ENCODE data around the gene DPYSL4.
A peak's percentile ranks its signal among the peaks of the same experiment; 100 is the strongest.

DPYSL4 gene

GRCh38 chr10:132241086-132241485, 54.3 kb downstream of the DPYSL4 start:
- H3K9ac ChIP-seq (ENCODE audit: low read depth, low read length) = no peak overlapping the region
- H3K36me3 ChIP-seq (ENCODE audit: insufficient read depth, low read length) = no peaks in the 10 kb centered on the region
- no peaks in the 10 kb centered on the region for H3K9me3 ChIP-seq (ENCODE audit: control insufficient read depth, insufficient read depth, low read length)
- H3K4me1 ChIP-seq (ENCODE audit: insufficient read depth, low read length) = no peaks in the 10 kb centered on the region

DNA sequence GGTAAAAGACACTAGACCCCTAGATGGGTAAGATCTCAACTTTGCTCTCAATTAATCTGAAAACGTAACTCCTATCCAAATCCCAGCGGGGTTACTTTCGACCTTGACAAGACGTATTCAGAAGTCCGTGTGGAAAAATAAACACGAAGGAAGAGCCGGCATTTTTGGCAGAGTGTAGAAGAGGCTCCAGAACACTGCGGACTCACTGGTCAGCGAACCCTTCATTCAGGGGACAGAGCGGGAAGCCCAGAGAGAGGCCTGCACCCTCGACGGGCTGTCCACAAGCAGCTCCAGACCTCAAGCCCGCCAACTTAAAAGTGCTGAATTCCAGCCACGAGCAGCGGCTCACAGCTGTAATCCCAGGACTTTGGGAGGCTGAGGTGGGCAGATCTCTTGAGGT, 54.7 kb downstream of the DPYSL4 start:
- H3K4me1 ChIP-seq (ENCODE audit: insufficient read depth, low read length) = no peaks in the 10 kb centered on the region
- H3K36me3 ChIP-seq (ENCODE audit: insufficient read depth, low read length) = no peaks in the 10 kb centered on the region
- H3K9ac ChIP-seq (ENCODE audit: low read depth, low read length) = no peak overlapping the region
- H3K9me3 ChIP-seq (ENCODE audit: control insufficient read depth, insufficient read depth, low read length) = no peaks in the 10 kb centered on the region

- no peak overlapping the region for H3K9ac ChIP-seq (ENCODE audit: low read depth, low read length)
- no peaks in the 10 kb centered on the region for H3K36me3 ChIP-seq (ENCODE audit: insufficient read depth, low read length)
- H3K4me1 ChIP-seq (ENCODE audit: insufficient read depth, low read length) = no peaks in the 10 kb centered on the region
- H3K9me3 ChIP-seq (ENCODE audit: control insufficient read depth, insufficient read depth, low read length) = no peaks in the 10 kb centered on the region
Observed at GRCh38 chr10:132242103-132242840, 55.5 kb downstream of the DPYSL4 start.

DNA sequence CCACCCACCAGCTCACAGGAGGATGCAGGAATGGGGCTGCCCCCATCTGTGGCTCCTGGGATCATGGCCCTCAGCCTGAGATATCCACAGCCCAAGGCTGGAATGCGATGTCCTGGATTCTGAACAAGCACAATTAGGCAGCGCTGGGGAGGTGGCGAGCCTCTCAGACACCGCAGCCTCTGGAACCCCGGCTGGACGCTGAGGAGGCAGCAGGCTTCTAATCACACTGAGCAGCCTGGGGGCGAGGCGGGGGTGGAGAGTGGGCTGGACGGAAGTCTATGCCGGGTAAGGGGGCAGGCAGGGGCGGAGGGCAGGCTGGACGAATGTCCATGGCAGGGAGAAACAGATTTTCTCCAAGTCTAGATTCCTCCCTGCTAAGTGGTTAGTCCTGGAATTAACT, 56.4 kb downstream of the DPYSL4 start:
- Histone ChIP-seq H3K9me3 (ENCODE audit: control insufficient read depth, insufficient read depth, low read length) (no peaks in the 10 kb centered on the region), H3K9ac (ENCODE audit: low read depth, low read length) (no peak overlapping the region), H3K36me3 (ENCODE audit: insufficient read depth, low read length) (no peaks in the 10 kb centered on the region), H3K4me1 (ENCODE audit: insufficient read depth, low read length) (no peaks in the 10 kb centered on the region)

- no peak overlapping the region for H3K9ac ChIP-seq (ENCODE audit: low read depth, low read length)
- H3K9me3 ChIP-seq (ENCODE audit: control insufficient read depth, insufficient read depth, low read length) = no peaks in the 10 kb centered on the region
- H3K36me3 ChIP-seq (ENCODE audit: insufficient read depth, low read length) = no peaks in the 10 kb centered on the region
- no peaks in the 10 kb centered on the region for H3K4me1 ChIP-seq (ENCODE audit: insufficient read depth, low read length)
Observed at GRCh38 chr10:132243626-132244025, 56.9 kb downstream of the DPYSL4 start.

GRCh38 chr10:132245056-132245455, 58.3 kb downstream of the DPYSL4 start:
- Histone ChIP-seq H3K9ac (ENCODE audit: low read depth, low read length) (no peak overlapping the region), H3K36me3 (ENCODE audit: insufficient read depth, low read length) (no peaks in the 10 kb centered on the region), H3K9me3 (ENCODE audit: control insufficient read depth, insufficient read depth, low read length) (no peaks in the 10 kb centered on the region), H3K4me1 (ENCODE audit: insufficient read depth, low read length) (no peaks in the 10 kb centered on the region)

- Histone ChIP-seq H3K36me3 (ENCODE audit: insufficient read depth, low read length) (no peaks in the 10 kb centered on the region), H3K4me1 (ENCODE audit: insufficient read depth, low read length) (no peaks in the 10 kb centered on the region), H3K9ac (ENCODE audit: low read depth, low read length) (no peak overlapping the region), H3K9me3 (ENCODE audit: control insufficient read depth, insufficient read depth, low read length) (no peaks in the 10 kb centered on the region)
Observed at GRCh38 chr10:132246296-132246695, 59.5 kb downstream of the DPYSL4 start.

DNA sequence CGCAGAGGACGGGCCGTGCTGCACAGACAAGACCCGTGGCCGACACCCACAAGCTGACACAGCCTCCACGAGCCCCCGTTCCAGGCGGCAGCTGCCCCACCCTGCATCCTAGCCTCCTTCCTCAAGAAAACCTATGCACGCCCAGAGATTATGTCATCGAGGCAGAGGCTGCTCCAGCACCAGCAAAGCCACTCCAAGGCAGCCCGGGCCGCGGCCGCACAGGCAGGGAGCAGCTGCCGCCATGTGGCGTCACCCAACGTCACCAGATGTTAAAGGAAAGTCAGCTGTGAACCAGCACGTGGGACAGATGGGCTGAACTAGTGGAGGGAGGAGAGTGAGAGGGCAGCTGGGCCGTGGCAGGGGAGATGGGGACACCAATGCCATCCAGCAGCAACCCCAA, 61.2 kb downstream of the DPYSL4 start:
- no peaks in the 10 kb centered on the region; the same call in 1 of the 2 replicates for H3K4me1 ChIP-seq (ENCODE audit: insufficient read depth, low read length)
- H3K9me3 ChIP-seq (ENCODE audit: control insufficient read depth, insufficient read depth, low read length) = no peaks in the 10 kb centered on the region
- H3K36me3 ChIP-seq (ENCODE audit: insufficient read depth, low read length) = no peaks in the 10 kb centered on the region
- no peak overlapping the region for H3K9ac ChIP-seq (ENCODE audit: low read depth, low read length)

DNA sequence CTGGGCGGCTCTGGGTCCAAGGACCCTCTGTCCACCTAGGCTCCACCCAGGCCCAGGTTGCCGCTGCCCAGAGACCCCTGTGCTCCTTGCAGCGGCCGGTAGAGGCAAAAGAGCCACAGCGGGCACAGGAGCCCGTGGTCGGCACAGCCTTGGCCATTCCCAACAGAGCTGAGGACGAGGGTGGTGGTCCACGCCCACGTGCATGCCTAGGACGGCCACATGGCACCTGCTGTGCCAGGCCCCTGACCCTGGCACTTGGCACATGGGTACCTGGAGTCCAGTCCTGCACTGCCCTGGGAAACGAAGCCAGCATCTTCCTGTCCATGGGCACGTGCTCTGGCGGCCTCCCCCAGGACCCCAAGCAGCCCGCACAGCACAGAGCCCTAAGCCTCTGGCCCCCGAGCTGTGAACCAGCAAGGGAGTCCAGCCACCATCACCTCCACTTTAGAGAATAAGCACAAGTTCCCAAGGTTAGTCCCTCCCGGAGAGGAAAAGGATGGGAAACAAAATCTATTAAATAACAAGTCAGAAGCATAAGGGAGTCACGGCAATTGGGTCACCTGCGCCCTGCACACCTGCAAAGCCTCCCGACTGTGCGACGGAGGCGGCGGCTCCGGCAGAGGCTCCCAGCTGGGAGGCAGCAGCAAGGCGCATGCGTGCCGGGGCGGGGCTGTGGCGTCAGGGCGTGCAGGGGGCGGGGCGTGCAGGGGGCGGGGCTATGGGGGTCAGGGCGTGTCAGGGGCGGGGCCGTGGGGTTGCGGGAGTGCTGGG, 61.9 kb downstream of the DPYSL4 start:
- Histone ChIP-seq H3K4me1 (ENCODE audit: insufficient read depth, low read length) (no peaks in the 10 kb centered on the region; the same call in 1 of the 2 replicates), H3K9ac (ENCODE audit: low read depth, low read length) (peak overlapping the region; percentile 63; the same call in 1 of the 2 replicates)

GRCh38 chr10:132249226-132249724, 62.5 kb downstream of the DPYSL4 start:
- H3K4me1 ChIP-seq (ENCODE audit: insufficient read depth, low read length) = no peaks in the 10 kb centered on the region; the same call in 1 of the 2 replicates
- no peaks in the 10 kb centered on the region for H3K36me3 ChIP-seq (ENCODE audit: insufficient read depth, low read length)
- peak overlapping the region; percentile 26; the same call in 1 of the 2 replicates for H3K9ac ChIP-seq (ENCODE audit: low read depth, low read length)
- H3K9me3 ChIP-seq (ENCODE audit: control insufficient read depth, insufficient read depth, low read length) = no peaks in the 10 kb centered on the region

More for the DNA sequence above, 61.9 kb downstream of the DPYSL4 start:
- Histone ChIP-seq H3K36me3 (ENCODE audit: insufficient read depth, low read length) (no peaks in the 10 kb centered on the region), H3K9me3 (ENCODE audit: control insufficient read depth, insufficient read depth, low read length) (no peaks in the 10 kb centered on the region)

- Histone ChIP-seq H3K36me3 (ENCODE audit: insufficient read depth, low read length) (no peaks in the 10 kb centered on the region), H3K9ac (ENCODE audit: low read depth, low read length) (no peak overlapping the region), H3K4me1 (ENCODE audit: insufficient read depth, low read length) (no peaks in the 10 kb centered on the region; the same call in 1 of the 2 replicates), H3K9me3 (ENCODE audit: control insufficient read depth, insufficient read depth, low read length) (no peaks in the 10 kb centered on the region)
Observed at GRCh38 chr10:132249824-132250375, 63.2 kb downstream of the DPYSL4 start.

DNA sequence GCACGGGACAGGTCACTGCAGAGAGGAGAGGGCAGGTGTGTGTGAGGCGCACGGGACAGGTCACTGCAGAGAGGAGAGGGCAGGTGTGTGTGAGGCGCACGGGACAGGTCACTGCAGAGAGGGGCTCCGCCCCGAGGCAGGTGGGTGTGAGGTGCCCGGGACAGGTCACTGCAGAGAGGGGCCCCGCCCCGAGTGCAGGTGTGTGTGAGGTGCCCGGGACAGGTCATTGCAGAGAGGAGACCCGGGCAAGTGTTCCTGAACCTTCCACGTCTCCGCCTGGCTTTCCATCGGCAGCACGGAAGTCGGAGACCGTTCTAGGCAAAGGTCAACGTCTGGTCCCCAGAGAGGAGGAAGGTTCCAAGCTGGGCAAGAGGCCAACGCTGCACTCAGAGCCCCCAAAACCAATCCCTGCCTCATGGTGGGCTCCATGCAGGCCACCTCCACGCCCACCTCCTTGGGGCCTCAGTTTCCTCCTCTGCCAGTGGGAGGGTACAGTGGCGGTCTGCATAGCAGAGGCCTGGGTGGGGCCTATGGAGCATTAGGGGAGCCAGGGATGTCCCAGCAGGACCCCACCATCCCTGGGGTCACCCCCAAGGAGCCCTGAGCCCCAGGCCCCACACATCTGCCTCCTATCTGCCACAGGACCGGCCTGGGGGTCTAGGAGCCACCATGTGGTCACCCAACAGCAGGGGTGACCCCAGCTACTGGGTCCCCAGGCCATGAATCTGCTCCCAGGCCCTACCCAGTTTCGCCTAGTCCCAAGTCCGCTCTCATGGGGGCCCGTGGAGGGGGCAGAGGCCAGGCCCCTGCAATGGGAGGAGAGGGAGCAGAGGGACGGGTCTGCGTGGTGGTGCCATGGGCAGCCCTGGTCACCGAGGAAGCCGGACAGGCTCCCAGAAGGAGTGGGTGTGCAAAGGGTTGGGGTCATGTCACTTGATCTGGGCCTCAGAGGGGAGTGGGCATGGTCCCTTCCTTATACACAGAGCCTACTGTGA, 64.0 kb downstream of the DPYSL4 start:
- Histone ChIP-seq H3K9ac (ENCODE audit: low read depth, low read length) (no peak overlapping the region), H3K36me3 (ENCODE audit: insufficient read depth, low read length) (no peaks in the 10 kb centered on the region), H3K4me1 (ENCODE audit: insufficient read depth, low read length) (no peaks in the 10 kb centered on the region; the same call in 1 of the 2 replicates), H3K9me3 (ENCODE audit: control insufficient read depth, insufficient read depth, low read length) (no peaks in the 10 kb centered on the region)

- no peaks in the 10 kb centered on the region for H3K36me3 ChIP-seq (ENCODE audit: insufficient read depth, low read length)
- H3K9me3 ChIP-seq (ENCODE audit: control insufficient read depth, insufficient read depth, low read length) = no peaks in the 10 kb centered on the region
- no peaks in the 10 kb centered on the region; the same call in 1 of the 2 replicates for H3K4me1 ChIP-seq (ENCODE audit: insufficient read depth, low read length)
- H3K9ac ChIP-seq (ENCODE audit: low read depth, low read length) = no peak overlapping the region
Observed at GRCh38 chr10:132251928-132252327, 65.2 kb downstream of the DPYSL4 start.
